Osteoblast (primary cell): Measurements from ENCODE around the gene PRMT7. TPM values are rescaled to one million over a fixed set of nuclear protein-coding genes. Genes with fewer than 3 reads are reported as not detected.

Source experiments
- DNase-seq: peaks from one replicate; pipeline ENCODE4 v3.0.0; 2011; ENCODE audit warnings: low spot score, mixed read lengths; ENCODE audit not compliant: insufficient read length; ENCODE audit errors: missing footprints
- H2AFZ ChIP-seq: 2 replicates; pipeline ENCODE4 v1.6.0; 2011; ENCODE audit warnings: mild to moderate bottlenecking, low read length
- H3K27ac ChIP-seq: 2 replicates; pipeline ENCODE4 v1.5.1; 2011; ENCODE audit warnings: mild to moderate bottlenecking, low read depth, low read length, moderate library complexity
- H3K27me3 ChIP-seq: 2 replicates; pipeline ENCODE4 v1.6.0; 2012; ENCODE audit warnings: mild to moderate bottlenecking, control low read depth, inconsistent platforms, low read length, moderate library complexity; ENCODE audit not compliant: insufficient read depth
- H3K36me3 ChIP-seq: 2 replicates; pipeline ENCODE4 v1.5.1; 2011; ENCODE audit warnings: mild to moderate bottlenecking, low read length, control low read depth, moderate library complexity; ENCODE audit not compliant: insufficient read depth
- H3K4me1 ChIP-seq: 2 replicates; pipeline ENCODE4 v1.5.1; 2011; ENCODE audit warnings: mild to moderate bottlenecking, low read length, control low read depth, moderate library complexity; ENCODE audit not compliant: insufficient read depth
- H3K4me2 ChIP-seq: 2 replicates; pipeline ENCODE4 v1.6.0; 2011; ENCODE audit warnings: mild to moderate bottlenecking, low read length; ENCODE audit not compliant: insufficient read depth
- H3K4me3 ChIP-seq: fragments of 200-600 bp; sonication (generic); 3 replicates; pipeline ENCODE4 v1.5.1; 2012; ENCODE audit warnings: mild to moderate bottlenecking, low read length, inconsistent platforms; ENCODE audit not compliant: insufficient read depth
- H3K79me2 ChIP-seq: 2 replicates; pipeline ENCODE4 v1.6.0; 2012; ENCODE audit warnings: mild to moderate bottlenecking, low read length, control low read depth, inconsistent platforms; ENCODE audit not compliant: insufficient read depth
- H3K9me3 ChIP-seq: 2 replicates; pipeline ENCODE4 v1.5.1; 2011; ENCODE audit warnings: low read depth, low read length, control low read depth
- H4K20me1 ChIP-seq: 2 replicates; pipeline ENCODE4 v1.6.0; 2012; ENCODE audit warnings: mild to moderate bottlenecking, low read length, control low read depth; ENCODE audit not compliant: insufficient read depth
- CTCF ChIP-seq: IDR thresholded peaks from 2 replicates; pipeline ENCODE4 v1.5.1; 2011; ENCODE audit warnings: mild to moderate bottlenecking, low read depth, low read length, moderate library complexity; ENCODE audit errors: extremely low read depth
- total RNA-seq: library from RNA; depleted of rRNA; stranded (reverse); fragments of >200 nt; gene quantifications from 2 replicates; pipeline ENCODE4 v1.2.3, GENCODE V29; 2012

PRMT7 gene
- total RNA-seq, 1 donor = 36.9 TPM

DNA sequence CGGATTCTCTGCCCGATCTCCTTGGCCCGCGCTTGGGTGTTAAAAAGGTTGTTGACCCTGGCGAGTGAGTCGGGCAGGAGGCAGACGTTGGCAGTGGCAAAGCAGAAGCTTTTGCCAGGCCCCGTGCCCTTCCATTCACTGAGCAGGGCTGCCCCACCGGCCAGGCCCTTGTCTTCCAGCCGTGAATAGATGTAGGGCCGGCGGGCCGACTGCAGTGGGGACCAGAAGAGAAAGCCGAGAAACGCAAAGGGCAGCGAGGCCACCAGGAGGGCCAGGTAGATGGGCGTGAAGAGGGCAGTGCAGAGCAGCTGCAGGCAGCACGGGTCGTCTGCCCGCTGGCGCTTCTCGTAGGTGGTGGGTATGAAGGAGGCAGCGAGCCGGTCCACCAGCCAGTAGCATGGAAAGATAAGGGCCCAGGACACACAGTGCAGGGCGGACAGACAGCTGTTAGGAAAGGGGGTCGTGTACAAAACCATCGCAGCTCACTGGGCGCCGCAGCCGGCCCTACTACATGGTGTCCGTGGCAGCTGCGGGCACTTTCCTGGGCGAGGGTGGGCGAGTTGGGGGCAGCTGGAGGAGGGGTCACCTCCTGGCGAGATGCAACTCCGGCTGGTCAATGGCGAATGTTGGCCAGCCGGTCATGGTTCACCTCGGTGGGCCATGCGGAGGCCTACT, 61.0 kb downstream of the PRMT7 start:
- Histone ChIP-seq H3K9me3 (no peaks in the 10 kb centered on the region), H3K4me3 (no peak overlapping the region), H3K27me3 (peaks cover 3% of the 10 kb centered on the region), H3K4me2 (no peak overlapping the region), H3K79me2 (no peaks in the 10 kb centered on the region), H2AFZ (no peak overlapping the region), H3K27ac (no peak overlapping the region), H4K20me1 (no peaks in the 10 kb centered on the region), H3K4me1 (no peaks in the 10 kb centered on the region), H3K36me3 (no peaks in the 10 kb centered on the region)
- TF ChIP-seq CTCF = no peak
- DNase-seq = peak; percentile 44

DNA sequence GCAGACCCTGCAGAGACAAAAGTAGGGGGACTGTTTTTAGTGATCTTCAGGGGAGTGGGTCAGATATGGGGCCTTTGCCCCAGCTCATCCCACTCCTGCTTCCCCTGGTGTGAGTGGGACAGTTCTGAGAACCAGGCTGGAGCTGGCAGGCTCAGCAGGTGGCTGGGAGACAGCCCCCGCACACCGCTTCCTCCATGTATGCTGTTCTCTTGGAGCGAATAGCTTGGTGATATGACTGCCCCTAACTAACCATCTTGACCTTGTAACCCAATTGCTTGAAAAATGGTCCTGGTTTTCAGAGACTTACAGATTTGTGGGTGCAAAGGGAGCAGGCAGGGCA, 61.5 kb downstream of the PRMT7 start:
- no peak for TF ChIP-seq CTCF
- Histone ChIP-seq H3K9me3 (no peaks in the 10 kb centered on the region), H3K4me2 (no peak overlapping the region), H3K27me3 (peaks cover 3% of the 10 kb centered on the region), H4K20me1 (no peaks in the 10 kb centered on the region), H2AFZ (no peak overlapping the region), H3K27ac (no peak overlapping the region), H3K4me3 (no peak overlapping the region), H3K36me3 (no peaks in the 10 kb centered on the region), H3K79me2 (no peaks in the 10 kb centered on the region), H3K4me1 (no peaks in the 10 kb centered on the region)
- DNase-seq = peak; percentile 44

DNA sequence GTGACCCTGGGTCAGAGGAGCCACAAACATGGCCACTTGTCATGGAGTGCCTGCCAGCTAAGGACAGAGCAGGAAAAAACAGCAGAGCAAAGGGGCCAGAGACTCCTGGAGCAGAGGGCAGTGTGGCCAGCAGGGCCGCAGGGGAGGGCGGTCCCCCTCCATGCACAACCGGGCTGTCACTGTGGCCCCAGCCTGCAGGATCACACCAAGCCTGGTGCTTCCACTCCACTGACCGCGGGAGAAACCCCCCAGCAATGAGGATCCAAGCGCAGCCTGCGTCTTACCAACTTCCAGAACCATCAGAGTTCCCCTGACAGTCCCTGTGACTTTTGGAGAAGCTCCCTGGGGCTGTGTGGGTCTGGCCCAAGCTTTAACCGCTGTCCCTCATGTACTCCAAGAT, 62.0 kb downstream of the PRMT7 start:
- H3K9me3 ChIP-seq = no peaks in the 10 kb centered on the region
- DNase-seq = peak; percentile 50
- peaks cover 3% of the 10 kb centered on the region for H3K27me3 ChIP-seq
- no peak for TF ChIP-seq CTCF
- H3K79me2 ChIP-seq = no peaks in the 10 kb centered on the region
- H4K20me1 ChIP-seq = no peaks in the 10 kb centered on the region
- no peak overlapping the region for H3K27ac ChIP-seq
- H3K4me2 ChIP-seq = no peak overlapping the region
- H3K4me3 ChIP-seq = no peak overlapping the region
- H2AFZ ChIP-seq = no peak overlapping the region
- H3K36me3 ChIP-seq = no peaks in the 10 kb centered on the region
- H3K4me1 ChIP-seq = no peaks in the 10 kb centered on the region

GRCh38 chr16:68373528-68374245, 62.9 kb downstream of the PRMT7 start:
- DNase-seq = peak; percentile 72
- Histone ChIP-seq H4K20me1 (no peaks in the 10 kb centered on the region), H3K4me2 (no peak overlapping the region), H3K4me3 (no peak overlapping the region), H3K9me3 (no peaks in the 10 kb centered on the region), H3K27ac (no peak overlapping the region), H3K27me3 (peaks cover 3% of the 10 kb centered on the region), H3K36me3 (no peaks in the 10 kb centered on the region), H2AFZ (no peak overlapping the region), H3K79me2 (no peaks in the 10 kb centered on the region), H3K4me1 (no peaks in the 10 kb centered on the region)
- no peak for TF ChIP-seq CTCF
